ENCODE measurements around the gene FANCC.

The FANCC gene

DNA sequence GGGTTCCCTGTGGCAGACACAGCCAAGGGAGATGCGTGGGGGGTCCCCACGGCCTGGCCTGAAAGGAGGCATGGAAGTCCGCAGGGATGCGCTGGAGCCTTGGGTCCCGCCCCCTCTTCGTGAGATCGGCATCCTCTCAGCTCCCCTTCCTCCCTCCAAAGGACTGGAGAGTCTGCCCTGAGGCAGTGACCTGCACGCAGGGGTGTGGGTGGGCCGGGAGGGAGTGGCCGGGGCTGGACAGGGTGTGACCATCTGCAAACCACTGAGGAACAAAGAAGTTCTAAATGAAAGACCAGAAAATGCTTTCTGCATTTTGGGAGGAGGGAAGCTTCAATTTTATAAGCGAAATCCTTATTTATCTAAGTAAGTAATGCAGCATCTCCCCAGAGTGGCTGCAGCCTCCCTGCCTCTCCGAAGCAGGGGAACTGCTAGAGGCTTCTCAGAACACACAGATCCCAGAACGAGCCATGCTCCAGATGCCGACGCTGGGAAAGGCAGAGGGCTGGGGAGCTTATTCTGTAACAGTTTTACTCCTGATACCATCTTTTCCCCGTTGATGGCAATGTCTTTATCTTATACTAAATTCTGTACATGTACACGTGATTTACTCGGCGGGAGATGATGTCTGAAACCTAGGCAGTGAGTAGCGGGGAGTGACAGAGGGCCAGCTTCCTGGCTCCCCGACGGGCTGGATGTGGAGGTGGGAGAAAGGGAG, 221.7 kb downstream of the FANCC start:
- DNase-seq, result no peak

DNA sequence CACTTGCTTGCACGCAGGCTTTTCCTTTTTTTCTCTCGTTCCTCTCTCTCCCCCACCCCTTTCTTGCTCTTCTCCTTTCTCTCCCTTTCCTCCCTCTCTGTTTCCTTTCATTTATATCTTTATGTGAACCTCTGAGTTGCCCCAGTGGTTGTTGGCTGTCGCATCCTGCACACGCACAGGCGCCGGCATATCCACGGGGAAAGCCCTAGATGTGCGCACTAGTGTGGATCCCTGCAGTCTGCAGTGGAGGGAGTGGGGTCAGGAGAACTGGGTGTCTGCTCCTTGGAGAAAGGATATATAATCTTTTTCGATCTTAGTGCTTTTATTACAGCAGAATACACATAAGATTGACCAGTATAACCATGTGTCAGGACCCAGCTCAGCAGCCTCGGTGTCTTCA, 223.5 kb downstream of the FANCC start:
- DNase-seq, result no peak

DNA sequence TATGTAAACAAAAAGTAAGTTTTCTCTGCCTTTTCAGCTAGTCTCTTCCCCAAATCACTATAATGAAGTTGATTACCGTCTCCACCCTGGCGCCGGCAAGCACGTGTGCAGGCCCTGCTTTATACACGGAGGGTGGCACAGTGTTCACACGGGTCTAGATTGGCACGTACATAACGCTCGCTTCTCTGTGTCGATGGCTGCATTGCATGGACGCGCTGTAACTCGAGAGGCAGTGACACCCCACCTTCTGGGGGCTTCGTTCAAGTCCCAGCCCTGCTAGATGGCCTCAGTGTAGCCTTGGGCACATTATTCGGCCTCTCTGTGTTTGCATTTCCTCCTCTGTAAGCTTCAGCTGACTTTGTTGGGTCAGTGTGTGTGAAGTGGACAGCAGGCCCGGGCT, 223.9 kb downstream of the FANCC start:
- DNase-seq, result no peak

DNA sequence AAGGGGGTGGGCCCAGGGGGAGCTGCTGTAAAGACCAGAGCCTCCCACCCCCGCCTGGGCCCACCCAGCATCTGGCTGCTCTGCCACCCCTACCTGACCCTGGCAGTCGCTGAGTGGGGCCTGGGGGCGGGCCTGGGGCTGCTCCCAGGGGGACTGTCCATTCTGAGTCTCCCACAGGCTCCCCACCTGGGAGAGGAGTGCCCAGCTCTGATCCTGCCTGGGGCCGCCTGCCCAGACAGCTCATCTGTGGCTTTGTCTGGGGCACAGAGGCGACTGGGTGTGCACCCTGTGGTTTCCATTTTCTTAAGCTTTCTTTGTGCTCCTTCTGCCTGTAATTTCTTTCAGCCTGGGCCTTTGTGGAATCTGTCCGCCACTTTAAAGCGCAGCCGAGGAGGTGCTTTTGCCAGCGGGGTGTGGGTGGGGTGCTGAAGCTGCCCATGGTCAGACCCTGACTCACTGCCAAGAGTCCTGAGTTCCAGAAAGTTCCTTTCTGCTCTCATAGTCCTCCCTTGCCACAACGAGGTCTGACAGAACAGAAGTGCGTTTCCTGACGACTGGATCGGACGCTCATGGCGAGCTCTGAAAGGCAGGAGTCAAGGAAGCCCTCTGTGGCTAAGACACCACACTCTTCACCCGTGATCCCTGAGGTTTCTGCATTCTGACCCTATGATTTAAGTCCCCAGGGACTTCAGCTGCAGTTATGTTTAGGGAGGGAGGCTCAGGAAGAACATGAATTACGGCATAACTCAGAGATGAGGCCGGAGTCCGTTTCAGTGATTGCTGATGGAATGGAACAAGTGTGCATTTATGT, 225.0 kb downstream of the FANCC start:
- no peak for DNase-seq

DNA sequence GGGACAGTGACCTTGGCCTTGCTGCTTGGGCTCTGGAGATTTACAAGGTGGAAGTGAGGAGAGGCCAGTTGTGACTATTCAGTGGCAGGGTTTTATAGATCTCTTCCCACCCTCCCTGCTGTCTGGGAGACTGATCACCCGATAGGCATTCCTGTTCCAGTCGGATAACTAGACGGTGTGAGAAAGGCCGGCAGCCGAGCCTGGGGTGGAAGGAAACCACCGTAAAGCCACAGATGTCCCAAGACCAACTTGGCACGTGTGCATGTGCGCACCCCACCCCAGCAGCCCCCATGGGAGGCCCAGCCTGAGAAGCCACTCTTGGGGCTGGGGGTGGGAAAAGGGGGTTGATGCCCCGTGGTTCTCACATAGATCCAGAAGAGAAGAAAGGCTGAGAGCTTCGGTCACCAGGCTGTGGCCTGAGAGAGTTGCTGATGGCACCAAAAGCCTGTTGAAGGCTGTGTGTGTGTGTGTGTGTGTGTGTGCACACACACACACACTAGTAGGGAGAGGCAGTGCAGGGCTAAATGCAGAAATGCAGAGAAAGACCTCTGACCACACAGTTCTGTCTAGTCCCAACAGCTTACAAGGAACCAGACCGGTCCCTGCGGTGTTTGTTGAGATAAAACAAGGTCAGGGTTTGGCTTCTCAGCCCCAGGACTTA, 225.8 kb downstream of the FANCC start:
- DNase-seq, result no peak

DNA sequence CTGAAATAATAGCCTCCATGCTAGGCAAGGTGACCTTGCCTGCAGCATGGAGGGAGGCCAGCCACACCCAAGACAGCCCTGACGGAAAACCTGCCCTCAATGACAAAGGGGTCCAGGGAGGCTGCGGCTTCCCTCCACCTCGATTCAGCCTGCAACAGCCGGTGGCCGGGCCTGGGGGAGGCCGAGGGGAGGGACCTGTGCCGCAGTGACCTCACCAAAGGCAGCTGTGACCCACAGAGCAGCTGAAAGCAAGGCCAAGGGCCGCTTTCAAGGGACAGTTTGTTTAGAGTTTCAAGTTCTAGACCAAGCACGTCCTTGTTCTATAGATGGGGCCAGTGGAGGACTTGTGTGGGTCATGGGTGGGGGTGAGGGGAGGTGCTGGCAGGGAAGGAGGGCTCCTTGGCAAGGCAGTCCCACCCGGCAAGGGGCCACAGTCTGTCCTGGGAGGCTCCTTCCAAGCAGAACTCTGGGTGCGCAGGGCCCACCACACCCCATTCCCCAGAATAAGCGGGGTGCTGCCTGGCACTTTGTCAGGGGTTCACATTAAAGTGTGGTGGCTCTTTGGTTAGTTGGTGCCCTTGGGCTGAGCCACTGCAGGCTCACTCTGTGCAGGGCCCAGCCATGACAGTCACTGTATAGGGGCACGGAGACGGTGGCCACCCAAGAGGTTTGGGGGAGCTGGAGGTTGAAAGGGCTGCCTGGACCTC, 226.5 kb downstream of the FANCC start:
- no peak for DNase-seq

DNA sequence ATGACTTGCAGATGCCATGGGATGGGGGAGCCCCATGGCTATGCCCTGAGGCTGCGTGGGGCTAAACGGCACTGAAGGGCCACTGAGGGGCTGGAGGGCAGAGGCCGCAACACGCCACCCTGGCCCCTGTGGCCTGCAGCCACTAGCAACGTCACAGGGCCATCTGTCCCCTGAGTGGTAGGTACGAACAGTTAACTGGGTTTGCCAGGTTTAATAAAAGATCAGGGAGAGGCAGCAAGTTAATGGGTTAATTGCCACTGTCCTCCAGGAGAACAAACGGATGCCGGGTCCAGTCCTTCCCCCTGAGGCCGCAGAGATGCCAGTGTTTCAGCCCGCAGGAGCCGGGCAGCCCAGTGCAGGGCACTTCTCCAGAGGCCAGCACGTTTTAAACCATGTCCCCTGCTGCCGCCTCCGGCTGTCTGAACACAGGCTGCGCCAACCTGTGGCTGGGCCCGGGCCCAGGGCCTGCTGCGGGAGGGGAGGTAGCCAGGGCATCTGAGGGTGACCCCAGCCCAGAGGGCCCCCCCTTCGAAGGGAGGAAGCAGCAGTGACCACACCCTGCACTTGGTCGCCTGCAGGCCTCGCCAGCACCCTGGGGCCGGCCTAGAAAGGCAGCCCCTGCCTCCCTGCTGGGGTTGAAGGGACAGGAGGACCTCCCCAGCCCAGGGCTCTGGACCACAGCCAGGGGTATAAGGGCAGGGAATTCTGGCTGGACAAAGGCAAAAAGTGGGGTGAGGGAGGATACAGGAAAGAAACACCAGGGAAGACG, 227.3 kb downstream of the FANCC start:
- no peak for DNase-seq

DNA sequence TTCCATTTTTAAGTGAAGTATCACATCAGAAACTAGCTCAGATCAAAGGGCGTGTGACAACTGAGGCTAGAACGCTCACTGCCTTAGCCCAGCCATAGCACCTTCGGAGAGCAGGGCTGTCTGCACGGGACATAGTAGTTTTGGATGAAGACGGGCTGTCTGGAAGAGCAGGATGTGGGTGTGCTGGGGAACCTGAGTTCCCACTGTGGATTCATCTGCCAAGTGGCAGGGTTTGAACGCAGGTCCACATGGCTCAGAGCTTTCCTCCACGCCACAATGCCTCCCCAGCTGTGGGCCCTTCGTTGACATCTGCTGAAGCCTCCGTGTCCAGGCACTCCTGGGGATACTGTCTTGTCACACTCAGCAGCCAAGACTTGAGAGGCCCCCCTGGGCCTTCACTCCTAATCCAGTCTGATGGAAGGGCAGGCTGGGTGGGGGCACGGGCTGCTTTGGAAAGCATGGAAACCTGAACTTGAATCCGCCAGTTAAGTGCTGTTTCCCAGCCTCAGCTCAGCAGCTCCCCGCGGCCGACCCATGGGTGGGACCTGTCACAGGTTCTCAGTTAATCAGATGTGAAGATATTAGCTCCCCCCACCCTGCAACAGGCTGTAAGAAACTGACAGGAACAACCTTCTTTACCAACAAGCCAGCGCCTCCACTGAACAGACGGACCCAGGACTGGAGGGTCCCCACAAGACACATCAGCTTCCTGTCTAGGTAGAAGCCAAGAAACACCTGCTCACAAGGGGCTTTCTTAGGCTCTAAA, 228.1 kb downstream of the FANCC start:
- no peak for DNase-seq

DNA sequence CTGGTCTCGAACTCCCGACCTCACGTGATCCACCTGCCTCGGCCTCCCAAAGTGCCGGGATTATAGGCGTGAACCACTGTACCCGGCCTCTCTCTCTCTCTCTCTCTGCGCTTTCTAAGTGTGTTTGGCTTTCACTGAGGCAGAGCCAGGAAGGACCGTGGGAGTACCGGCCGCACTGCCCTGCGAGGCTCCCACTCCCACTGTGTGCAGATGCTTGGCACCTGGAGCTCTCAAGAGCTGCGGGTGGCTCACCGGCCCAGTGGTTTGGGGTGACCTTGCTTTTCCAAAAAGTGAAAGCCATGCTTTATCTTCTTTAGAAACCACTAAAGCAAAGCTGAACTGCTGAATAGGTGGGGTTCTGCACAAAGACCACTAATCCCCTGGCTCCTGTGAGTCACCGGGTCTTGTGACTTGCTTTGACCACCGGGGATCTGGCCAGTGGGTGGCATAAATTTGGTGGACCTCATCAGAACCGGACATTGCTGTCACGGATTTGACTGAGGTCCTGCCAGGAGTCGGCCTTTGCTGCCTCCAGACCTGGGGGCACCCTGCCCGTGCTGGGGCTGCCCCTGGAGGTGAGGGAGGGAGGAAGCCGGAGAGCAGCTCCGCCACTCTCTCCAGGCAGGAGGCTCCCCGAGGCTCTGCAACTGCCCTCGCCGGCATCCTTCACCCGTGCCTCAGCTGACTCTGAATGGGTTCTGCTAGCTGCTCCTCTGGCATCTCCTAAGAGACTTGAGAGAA, 228.9 kb downstream of the FANCC start:
- DNase-seq, result no peak

DNA sequence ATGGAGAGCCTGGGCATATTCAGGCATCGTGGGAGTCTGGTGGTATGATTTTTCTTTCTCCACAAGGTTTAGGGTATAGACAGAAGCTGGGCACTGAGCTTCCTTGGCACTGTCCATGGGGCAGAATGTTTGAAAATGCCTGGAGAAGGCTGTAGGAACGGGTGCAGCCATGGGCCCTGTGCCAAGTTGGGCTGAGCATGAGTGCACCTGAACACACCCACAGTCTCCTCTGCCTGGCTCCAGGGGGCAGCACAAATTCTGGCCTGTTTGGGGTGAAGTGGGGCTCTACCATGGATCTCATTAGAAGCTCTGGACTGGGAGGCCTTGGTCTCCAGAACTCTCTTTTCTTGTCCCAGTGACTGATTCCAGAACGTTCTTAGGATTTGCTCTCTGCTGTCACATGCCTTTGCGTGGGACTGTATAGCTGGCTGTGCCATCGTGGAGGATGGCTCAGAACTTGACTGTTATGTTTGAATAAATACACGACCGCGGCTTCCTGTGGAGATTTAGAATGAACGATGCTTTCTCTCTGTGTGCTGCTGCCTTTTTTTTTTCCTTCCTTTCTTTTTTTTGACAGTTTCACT, 229.8 kb downstream of the FANCC start:
- DNase-seq, result no peak

DNA sequence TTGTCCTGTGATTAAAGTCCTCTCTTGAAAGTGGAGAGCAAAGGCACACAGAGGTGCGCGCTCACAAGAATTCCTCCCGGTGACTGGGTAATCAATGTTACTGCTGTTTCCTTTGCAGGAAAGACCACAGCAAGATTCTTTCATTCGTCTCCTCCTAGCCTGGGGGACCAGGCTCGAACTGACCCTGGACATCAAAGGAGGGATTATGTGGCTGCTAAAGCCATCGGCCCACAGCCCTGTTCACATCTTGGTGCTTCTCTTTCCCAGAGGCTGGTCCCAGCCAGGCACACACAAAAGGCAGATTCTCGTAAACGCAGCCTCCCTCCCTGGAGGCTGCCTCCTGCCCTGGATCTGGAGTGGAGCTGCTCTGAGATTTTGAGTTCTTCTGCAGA, 230.9 kb downstream of the FANCC start:
- DNase-seq, result no peak

DNA sequence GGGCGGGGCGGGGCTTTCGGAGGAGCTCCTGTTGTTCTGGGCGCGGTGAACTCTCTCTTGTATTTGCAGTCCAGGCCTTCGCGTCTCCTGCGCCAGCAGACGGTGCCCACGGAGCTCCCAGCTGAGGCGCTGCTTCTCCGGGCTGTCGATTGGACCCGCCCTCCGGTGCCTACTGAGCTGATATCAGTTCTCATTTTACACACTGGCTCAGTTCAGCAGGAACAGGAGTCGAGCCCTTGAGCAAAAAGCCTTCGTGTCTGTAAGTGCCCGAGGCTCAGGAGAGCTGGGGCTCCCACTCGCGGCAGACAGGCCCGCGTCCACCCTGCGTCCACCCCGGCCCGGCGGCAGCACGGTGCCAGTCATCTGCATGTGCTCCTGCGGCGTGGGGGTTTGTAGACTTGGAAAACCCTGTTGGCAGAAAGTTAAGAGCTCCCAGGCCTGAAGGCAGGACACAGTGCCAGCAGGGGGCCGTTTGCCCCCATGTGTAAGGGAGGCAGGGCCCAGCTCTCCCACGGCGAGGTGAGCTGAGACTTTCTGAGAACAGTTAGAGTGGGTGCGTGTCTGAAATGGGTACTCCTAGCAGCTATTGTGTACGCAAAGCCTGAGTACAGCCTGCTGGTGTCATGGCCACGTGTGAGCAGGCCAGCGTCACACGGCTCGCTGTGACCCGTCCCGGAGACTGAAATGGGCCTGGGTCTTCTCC, 231.5 kb downstream of the FANCC start:
- DNase-seq, result no peak

DNA sequence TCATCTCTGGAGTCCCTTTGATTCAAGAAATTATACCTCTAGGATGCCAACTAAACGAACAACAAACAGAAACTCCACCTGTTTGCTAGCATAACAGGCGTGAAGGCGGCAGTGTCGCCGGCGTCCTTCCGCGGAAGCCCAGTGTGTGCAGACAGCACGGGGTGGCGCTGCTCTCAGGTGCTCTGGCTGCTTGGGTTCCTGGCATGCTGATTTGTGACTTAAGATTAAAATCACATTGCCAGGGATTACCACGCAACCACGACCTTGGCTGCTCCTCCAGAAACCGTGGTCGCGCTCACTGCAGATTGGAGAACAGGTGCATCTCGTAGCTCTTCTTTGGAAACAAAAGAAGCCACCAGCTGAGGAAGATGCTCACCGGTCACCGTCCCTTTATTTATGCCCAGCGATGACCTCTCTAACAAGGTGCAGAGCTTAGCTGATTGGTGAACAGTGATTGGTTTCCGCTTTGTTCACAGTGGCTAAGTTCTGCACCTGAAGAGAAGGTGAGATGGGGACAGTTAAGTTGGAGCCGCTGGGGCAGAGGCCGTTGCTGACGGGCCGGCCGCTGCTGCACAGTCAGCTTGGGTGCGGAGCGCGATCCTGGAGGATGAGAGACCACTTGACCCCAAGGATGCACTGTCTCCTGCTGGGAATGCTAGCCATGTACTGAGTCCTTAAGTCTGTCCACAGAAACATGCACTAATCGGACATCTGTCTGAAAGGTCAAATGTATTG, 232.3 kb downstream of the FANCC start:
- DNase-seq, result no peak

DNA sequence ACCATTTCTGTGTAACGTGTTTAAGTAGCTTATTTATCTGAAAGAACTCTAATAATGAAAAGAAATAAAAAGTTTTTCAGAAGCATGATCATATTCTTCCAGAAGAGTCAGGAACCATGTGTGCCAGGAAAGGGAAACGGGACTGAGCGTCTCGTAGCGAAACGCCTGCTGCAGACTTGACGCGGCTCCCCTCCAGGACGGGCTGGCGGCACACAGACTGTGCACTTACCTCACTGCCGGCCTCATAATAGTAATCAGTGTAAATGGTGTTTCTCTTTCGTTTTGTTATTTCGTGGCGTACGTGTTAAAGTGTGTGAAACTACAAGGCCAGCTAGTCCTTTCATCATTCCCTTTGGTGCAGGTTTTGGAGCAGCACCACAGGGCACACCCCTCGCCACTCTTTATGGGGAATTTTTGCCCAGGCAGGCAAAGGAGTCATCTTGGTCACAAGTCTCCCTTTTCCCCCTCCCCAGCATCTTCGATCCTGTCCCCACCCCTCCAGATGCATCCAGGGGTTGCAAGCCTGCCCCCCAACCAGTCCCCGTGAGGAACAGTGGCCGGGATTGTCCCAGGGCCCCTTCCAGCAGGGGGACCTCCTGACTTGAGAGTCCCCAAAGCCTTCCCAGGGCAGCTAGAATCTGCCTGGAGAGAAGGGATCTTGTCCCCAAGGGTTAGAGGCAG, 233.1 kb downstream of the FANCC start:
- DNase-seq, result no peak

DNA sequence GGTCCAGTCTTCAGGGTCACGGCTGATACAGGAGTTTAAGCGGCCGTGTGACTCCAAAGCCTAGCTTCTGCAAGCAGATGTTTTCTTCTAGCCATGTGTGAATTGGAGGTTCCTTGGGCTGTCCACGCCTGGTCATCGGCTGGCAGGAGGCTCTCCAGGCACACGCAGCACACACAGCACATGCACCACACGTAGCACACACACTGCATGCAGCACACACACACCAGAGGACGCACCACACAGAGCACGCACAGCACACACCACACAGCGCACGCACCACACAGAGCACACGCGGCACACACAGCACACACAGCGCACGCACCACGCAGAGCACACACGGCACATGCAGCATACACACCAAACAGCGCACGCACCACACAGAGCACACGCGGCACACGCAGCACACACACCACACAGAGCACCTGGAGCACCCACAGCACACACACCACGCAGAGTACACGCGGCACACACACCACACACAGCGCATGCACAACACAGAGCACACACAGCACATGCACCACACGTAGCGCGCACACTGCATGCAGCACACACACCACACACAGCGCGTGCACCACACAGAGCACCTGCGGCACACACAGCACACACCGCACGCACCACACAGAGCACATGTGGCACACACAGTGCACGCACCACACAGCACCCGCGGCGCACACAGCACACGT, 234.3 kb downstream of the FANCC start:
- DNase-seq, result no peak

DNA sequence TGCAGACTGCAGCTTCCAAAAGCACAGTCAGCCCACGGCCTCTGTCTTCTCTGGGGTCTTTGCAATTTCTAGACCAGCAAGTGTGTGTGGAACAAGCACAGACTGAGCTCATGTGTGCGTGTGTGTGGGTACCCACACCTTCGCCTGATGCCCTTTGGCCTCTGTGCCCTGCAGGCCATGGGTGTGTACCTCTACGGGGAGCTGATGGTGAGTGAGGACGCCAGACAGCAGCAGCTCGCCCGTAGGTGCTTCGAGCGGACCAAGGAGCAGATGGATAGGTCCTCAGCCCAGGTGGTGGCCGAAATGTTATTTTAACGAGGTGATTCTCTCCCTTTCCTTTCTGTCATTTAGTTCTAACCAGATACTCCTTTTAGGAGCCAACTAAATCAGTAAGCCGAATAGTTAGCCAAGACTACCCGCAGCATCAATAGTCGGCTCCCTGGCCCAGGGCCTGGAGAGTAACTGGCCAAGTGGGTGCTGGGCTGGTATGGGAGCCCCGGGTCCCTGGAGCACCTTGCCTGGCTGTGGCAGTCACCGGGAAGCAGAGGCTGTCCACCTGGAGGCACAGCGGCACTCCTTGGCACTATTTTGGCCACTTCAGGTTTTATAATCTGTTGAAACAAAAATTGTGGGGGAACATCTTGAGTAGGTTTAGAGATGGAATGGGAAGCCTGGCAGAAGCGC, 235.0 kb downstream of the FANCC start:
- no peak for DNase-seq

DNA sequence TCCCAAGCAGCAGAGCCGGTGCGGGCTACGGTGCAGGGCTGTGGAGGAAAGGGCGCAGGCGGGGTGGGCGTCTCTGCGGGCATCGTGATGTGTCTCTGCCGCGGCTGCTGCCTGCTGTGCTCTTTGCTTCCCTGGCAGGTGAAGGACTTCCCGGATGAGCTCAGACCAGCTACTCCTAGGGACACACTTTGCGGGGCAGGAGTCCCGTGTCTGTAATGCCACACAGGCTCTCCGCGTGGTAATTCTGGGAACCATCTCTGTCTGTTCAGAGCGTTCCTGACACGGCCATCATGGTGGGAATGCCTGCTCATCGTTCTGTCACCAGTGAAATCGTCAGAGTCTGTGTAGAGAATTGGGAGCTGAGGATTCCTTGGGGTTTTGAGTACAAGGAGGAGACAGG, 235.5 kb downstream of the FANCC start:
- no peak for DNase-seq

All from bone marrow (tissue), 2 donors.